HepG2 (cell line): ENCODE results near the gene CYP4F12. TPM values are rescaled to one million over a fixed set of nuclear protein-coding genes. Genes with fewer than 3 reads are reported as not detected.

Experiments used
- ETV6 ChIP-seq: sonication (generic); formaldehyde crosslinking; conservative IDR thresholded peaks from 2 replicates; pipeline ENCODE4 v1.4.0; 2020; ENCODE audit warnings: missing genetic modification reagents
- FOXP4 ChIP-seq: sonication (generic); formaldehyde crosslinking; IDR thresholded peaks from 2 replicates; pipeline ENCODE4 v1.4.0; 2020; ENCODE audit warnings: missing genetic modification reagents
- GABPB1 ChIP-seq: IDR thresholded peaks from 2 replicates; pipeline ENCODE4 v1.6.1; 2016; ENCODE audit warnings: mild to moderate bottlenecking, missing genetic modification reagents, moderate library complexity, missing compliant biosample characterization
- GATA4 ChIP-seq: sonication (generic); IDR thresholded peaks from 2 replicates; pipeline ENCODE4 v1.6.1; 2016; ENCODE audit warnings: antibody characterized with exemption, low read depth, borderline replicate concordance
- KLF9 ChIP-seq: IDR thresholded peaks from 2 replicates; pipeline ENCODE4 v1.6.1; 2016; ENCODE audit warnings: low read depth
- LRRFIP1 ChIP-seq: sonication (generic); formaldehyde crosslinking; conservative IDR thresholded peaks from 2 replicates; pipeline ENCODE4 v1.4.0; 2020; ENCODE audit warnings: missing genetic modification reagents
- MAFF ChIP-seq: IDR thresholded peaks from 2 replicates; pipeline ENCODE4 v1.6.1; 2011; ENCODE audit warnings: low read depth, low read length, improper control_type of control experiment
- MTERF4 ChIP-seq: sonication (generic); formaldehyde crosslinking; IDR thresholded peaks from 2 replicates; pipeline ENCODE4 v1.8.0; 2023; ENCODE audit warnings: mild to moderate bottlenecking, missing genetic modification reagents
- MXI1 ChIP-seq: IDR thresholded peaks from 3 replicates; pipeline ENCODE4 v1.6.1; 2012; ENCODE audit warnings: low read depth, low read length, inconsistent platforms, borderline replicate concordance
- SP140L ChIP-seq: sonication (generic); formaldehyde crosslinking; IDR thresholded peaks from 2 replicates; pipeline ENCODE4 v1.4.0; 2020; ENCODE audit warnings: missing genetic modification reagents, borderline replicate concordance
- SP4 ChIP-seq: sonication (generic); formaldehyde crosslinking; IDR thresholded peaks from 2 replicates; pipeline ENCODE4 v1.8.1; 2023; ENCODE audit warnings: mild to moderate bottlenecking, missing genetic modification reagents
- SRF ChIP-seq: IDR thresholded peaks from 2 replicates; pipeline ENCODE4 v1.6.1; 2011; ENCODE audit warnings: mild to moderate bottlenecking, low read depth, low read length, moderate library complexity
- SRSF1 ChIP-seq: fragments of 200-400 bp; formaldehyde crosslinking; optimal IDR thresholded peaks from 2 replicates; pipeline ENCODE3; 2017; ENCODE audit warnings: mild to moderate bottlenecking, low read depth, low read length, moderate library complexity
- TFDP1 ChIP-seq: IDR thresholded peaks from 2 replicates; pipeline ENCODE4 v1.6.1; 2016; ENCODE audit warnings: missing compliant biosample characterization, missing genetic modification reagents, borderline replicate concordance
- U2AF2 ChIP-seq: fragments of 200-400 bp; formaldehyde crosslinking; IDR thresholded peaks from 2 replicates; pipeline ENCODE4 v1.6.1; 2017; ENCODE audit warnings: low read depth, mild to moderate bottlenecking, low read length
- ZMAT3 ChIP-seq: sonication (generic); formaldehyde crosslinking; conservative IDR thresholded peaks from 2 replicates; pipeline ENCODE4 v1.7.0; 2021; ENCODE audit warnings: missing genetic modification reagents
- ZNF274 ChIP-seq: sonication (generic); formaldehyde crosslinking; IDR thresholded peaks from 2 replicates; pipeline ENCODE4 v1.5.1; 2020; ENCODE audit warnings: mild to moderate bottlenecking, missing genetic modification reagents
- ZNF326 ChIP-seq: sonication (generic); formaldehyde crosslinking; IDR thresholded peaks from 2 replicates; pipeline ENCODE4 v1.4.0; 2020; ENCODE audit warnings: missing genetic modification reagents, borderline replicate concordance
- ZNF576 ChIP-seq: sonication (generic); formaldehyde crosslinking; IDR thresholded peaks from 2 replicates; pipeline ENCODE4 v1.4.0; 2020; ENCODE audit warnings: mild to moderate bottlenecking, missing genetic modification reagents
- ZNF616 ChIP-seq: sonication (generic); formaldehyde crosslinking; IDR thresholded peaks from 2 replicates; pipeline ENCODE4 v1.5.0; 2020; ENCODE audit warnings: low read depth, mild to moderate bottlenecking, missing genetic modification reagents
- ZNF768 ChIP-seq: sonication (generic); formaldehyde crosslinking; IDR thresholded peaks from 2 replicates; pipeline ENCODE4 v1.4.0; 2020; ENCODE audit warnings: missing genetic modification reagents
- ZNF83 ChIP-seq: sonication (generic); formaldehyde crosslinking; IDR thresholded peaks from 2 replicates; pipeline ENCODE4 v1.4.0; 2020; ENCODE audit warnings: missing genetic modification reagents, mild to moderate bottlenecking, borderline replicate concordance
- ZNF841 ChIP-seq: sonication (generic); formaldehyde crosslinking; IDR thresholded peaks from 2 replicates; pipeline ENCODE4 v1.8.1; 2023; ENCODE audit warnings: missing genetic modification reagents, borderline replicate concordance
- ZSCAN22 ChIP-seq: sonication (generic); formaldehyde crosslinking; IDR thresholded peaks from 2 replicates; pipeline ENCODE4 v1.4.0; 2020; ENCODE audit warnings: mild to moderate bottlenecking, missing genetic modification reagents
- polyA plus RNA-seq, 8 experiments: library from polyadenylated mRNA; depleted of rRNA in 3 of 8; stranded (reverse) in 7 of 8; unstranded in 1 of 8; fragments of >200 nt; fragmentation: Illumina TruSeq in 4 of 8; extraction: Trizol in 4 of 8; gene quantifications; 2 replicates each; pipeline versions ENCODE4 v1.2.1 to v1.2.3, GENCODE V29; 2011 to 2016; ENCODE audit warnings: low read depth in 4 of 8, missing spikeins in 1 of 8, mixed read lengths in 1 of 8; ENCODE audit not compliant: insufficient read depth in 1 of 8
- total RNA-seq, 5 experiments: library from RNA; depleted of rRNA; stranded (reverse); fragments of >200 nt; fragmentation: Illumina TruSeq; extraction: Trizol; gene quantifications; 2 replicates each; pipeline ENCODE4 v1.2.3, GENCODE V29; 2016; ENCODE audit warnings: low read depth in 1 of 5

CYP4F12 gene
- total and polyA plus RNA-seq, 2 of the 13 experiments (the other 11 are each of a cell fraction or from before 2014, with no cell fraction given), result 29.9 to 30.8 TPM

- TF ChIP-seq ZNF83 (CRISPR knock-in tag) (no peak; the same call in 1 of the 2 replicates), ZNF768 (CRISPR knock-in tag) (no peak), ETV6 (CRISPR knock-in tag) (no peak), GATA4 (no peak), MAFF (no peak), ZNF326 (CRISPR knock-in tag) (no peak), ZNF576 (CRISPR knock-in tag) (no peak), SP140L (CRISPR knock-in tag) (no peak), LRRFIP1 (no peak), ZNF841 (CRISPR knock-in tag) (no peak), SRSF1 (no peak), MTERF4 (CRISPR knock-in tag) (no peak), MXI1 (peak; percentile 22; the same call in 1 of the 3 replicates), ZNF274 (CRISPR knock-in tag) (no peak), ZSCAN22 (CRISPR knock-in tag) (no peak), U2AF2 (no peak), SP4 (CRISPR knock-in tag) (no peak), ZNF616 (CRISPR knock-in tag) (no peak), ZMAT3 (CRISPR knock-in tag) (no peak), KLF9 (CRISPR knock-in tag) (no peak), SRF (no peak), GABPB1 (CRISPR knock-in tag) (peak; percentile 36; the same call in 1 of the 2 replicates), FOXP4 (CRISPR knock-in tag) (peak; percentile 90), TFDP1 (CRISPR knock-in tag) (no peak)
Observed at GRCh38 chr19:15640904-15641597, 31.8 kb upstream of the CYP4F12 start (continued).
